Kidney tubule cell (primary cell): Measurements from ENCODE around the gene CDC42.

ENCODE experiments used
- DNase-seq: peaks from one replicate; pipeline ENCODE4 v3.0.0-alpha.2; 2018; ENCODE audit warnings: low spot score

The CDC42 gene

DNA sequence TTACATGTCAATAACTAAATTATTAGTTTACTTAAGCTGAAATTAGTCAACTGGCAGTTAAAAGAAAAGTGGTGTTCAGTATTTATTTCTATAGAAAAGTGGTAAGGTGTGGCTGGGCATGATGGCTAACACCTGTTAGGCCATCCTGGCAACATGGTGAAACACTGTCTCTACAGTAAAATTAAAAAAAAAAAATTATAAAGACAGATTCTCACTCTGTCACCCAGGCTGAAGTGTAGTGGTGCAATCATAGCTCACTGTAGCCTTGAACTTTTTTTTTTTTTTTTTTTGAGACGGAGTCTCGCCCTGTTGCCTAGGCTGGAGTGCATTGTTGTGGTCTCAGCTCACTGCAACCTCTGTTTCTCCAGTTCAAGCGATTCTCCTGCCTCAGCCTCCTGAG, 57.5 kb downstream of the CDC42 start:
- DNase-seq, result no peak

DNA sequence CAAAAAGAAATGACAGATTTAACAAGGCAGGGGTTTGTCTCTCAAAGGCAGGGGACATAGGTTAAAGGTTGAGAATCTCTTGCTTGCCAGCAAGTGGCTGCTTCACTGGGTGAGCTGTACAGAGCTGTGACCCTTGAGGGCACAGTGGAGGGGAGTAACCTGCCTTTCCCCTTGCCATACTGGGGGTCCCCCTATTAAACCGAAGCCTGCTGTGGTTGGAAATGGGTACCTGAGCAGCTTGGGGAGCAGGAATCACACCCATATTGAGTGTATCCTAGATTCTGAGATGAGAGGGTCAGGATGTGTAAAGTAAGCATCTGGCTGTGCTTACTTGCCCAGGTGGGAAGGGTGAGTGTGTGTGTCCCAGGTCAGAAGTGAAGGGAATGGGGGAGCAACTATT, 58.6 kb downstream of the CDC42 start:
- no peak for DNase-seq

GRCh38 chr1:22111620-22112019, 59.1 kb downstream of the CDC42 start:
- DNase-seq, result peak; percentile 28

- DNase-seq, result no peak
These were observed 60.0 kb downstream of the CDC42 start for GRCh38 chr1:22112554-22112953.

GRCh38 chr1:22114083-22115012, 61.8 kb downstream of the CDC42 start:
- DNase-seq, result no peak

DNA sequence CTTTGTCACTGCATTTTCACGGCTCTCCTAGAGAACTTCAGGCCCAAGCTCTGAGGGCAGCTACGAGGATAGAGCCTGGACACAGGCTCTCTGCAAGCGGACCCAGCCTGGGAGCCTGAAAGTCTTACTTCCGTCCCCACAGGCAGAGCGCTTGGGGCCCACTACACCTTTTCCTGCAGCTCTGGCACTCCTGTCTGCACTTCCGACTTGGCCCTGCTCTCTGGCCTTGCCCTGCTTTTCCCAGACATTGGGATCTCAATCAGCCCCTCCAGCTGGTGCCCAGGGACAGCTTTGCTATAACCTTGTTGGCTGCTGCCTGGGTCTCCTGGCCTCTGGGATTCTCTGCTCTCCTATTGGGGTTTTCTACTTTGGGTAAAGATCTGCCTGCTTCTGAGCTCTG, 62.8 kb downstream of the CDC42 start:
- DNase-seq, result no peak

GRCh38 chr1:22117238-22117637, 64.7 kb downstream of the CDC42 start:
- DNase-seq, result no peak

DNA sequence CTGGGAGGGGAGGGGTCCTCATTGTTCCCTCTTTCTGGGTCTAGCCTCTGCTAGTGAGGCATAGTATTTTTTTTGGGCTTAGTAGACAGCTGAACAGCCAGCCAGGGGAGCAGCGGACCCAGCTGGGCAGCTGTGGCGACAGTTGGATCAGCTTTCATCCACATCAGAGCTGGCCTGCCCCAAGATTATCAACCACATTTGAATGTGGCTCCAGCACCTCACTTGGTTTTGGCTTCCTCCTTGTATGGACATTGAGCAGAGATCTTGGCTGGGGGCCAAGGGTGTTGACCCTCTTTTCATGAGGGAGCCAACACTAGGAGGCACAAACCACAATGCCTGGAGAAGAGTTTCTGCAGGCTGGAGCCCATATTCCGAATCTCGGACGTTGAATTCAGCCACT, 65.3 kb downstream of the CDC42 start:
- no peak for DNase-seq

- DNase-seq, result no peak
These were observed 65.9 kb downstream of the CDC42 start for GRCh38 chr1:22118291-22118992.

DNA sequence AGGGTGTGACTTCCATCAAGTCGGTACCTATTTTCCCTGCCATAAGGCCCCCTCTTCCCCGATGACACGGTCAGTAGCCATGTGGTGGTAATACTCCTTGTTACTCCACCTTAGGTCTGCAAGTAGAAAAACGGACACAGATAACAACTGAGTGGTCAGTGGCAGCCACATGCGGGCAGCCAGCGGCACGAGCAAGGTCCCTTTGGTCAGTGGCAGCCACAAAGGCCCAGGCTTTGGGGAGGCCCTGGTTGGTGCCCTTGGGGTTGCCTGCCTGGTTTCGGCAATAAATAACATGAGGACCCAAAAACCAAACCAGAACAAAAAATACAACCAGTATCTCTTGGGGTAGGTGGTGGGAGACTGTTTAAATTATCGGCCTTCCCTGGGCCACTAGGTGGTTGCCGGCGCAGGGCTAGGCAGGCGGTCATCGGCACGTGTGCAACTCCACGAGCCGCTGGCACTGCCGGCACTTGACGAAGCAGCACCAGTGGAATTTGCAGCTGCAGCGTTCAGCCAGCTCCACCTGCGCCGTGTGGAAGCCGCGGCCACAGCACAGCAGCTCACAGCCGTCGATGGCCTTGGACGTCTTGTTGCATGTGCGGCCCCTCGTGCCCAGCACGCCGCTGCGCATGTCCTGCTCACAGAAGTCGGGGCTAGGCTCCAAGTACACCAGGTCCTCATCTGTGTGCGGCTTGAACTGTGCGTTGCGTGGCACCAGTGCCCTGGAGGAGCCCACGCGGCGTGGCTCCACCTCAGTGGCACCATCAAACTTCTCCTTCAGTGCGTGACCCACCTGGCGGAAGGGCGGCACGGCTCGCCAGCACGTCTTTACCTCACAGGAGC, 67.3 kb downstream of the CDC42 start:
- no peak for DNase-seq

DNA sequence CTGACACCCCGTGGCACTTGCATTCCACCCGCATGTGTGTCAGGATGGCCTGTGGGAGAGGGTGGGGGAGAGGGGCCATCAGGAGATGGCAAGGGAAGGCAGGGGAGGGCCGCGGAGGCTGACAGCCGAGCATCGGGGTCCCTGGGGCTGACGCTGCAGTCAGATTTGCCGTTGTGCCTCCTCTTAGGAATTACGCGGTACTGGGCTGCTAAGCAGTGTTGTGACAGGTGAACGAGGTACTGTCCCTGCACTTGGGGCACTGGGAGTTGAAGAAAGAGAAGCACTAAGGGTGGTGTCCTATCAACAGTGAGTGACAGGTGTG, 67.9 kb downstream of the CDC42 start:
- no peak for DNase-seq

DNA sequence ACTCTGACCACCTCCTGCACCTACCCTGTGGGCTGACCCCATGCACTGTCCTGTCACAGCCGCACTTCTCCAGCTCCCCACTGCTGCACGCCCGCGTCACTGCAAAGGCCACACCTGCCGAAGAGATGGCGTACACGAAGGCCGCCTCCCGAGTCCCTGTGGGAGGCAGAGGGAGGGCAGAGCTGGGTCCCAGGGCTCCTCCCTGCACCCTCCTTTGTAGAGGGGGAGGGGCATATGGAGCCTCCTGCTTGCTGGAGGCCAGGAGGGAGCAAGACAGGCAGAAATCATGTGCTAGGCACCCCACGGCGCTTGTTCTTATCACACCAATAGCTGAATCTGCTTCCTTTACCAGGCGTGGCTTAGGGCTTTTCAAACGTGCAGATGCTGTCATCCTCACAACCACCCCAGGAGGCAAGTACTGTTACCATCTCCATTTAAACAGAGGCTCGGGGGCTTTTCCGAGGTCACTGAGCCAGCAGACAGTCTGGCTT, 69.0 kb downstream of the CDC42 start:
- DNase-seq, result no peak

GRCh38 chr1:22122273-22123070, 70.0 kb downstream of the CDC42 start:
- DNase-seq, result no peak

DNA sequence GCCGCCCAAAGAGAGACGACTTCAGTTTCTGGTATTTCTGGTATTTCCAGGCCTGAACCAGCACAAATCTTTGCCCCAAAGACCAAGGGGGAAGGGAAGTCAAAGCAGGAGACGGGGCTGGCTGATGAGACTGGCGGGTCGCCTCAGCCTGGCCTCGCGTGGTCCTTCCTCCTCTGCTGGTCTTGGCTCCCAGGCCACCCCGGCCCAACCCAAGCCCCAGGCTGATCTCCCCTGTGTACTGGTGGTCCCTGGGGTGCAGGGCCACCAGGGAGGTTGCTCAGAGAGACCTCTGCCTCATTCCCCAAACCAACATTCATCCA, 70.5 kb downstream of the CDC42 start:
- no peak for DNase-seq

GRCh38 chr1:22123901-22124404, 71.4 kb downstream of the CDC42 start:
- no peak for DNase-seq

DNA sequence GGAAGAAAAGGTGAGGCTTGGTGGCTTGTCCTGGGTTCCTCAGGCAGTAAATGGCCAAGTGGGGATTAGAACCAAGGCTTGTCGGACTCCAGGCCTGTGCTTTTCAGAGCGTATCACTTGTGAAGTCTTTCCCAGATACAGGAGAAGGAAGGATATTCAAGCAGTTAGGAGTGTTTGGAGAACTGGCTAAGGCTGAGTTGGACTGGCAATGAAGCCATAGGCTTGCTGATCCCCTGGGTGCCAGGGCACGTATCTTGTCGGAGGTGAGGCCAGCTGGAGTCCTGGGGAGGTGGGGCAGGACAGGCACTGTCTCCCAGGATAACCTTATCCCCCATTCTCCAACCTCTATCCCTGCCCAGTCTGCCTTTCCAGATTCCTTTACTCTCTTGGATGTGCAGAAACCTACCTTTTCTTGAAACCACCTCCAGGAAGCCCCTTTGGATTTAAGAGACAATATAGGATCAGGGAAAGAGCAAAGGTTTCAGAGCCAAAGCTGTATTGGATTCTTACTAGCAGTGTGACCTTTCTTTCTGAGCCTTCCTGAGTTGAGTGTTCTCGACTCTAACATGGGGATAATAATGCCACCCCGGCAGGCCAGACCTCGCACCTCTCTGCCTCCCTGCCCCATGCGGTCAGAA, 72.2 kb downstream of the CDC42 start:
- no peak for DNase-seq

- no peak for DNase-seq
These were observed 74.0 kb downstream of the CDC42 start for GRCh38 chr1:22126531-22126930.

GRCh38 chr1:22127248-22127647, 74.7 kb downstream of the CDC42 start:
- DNase-seq, result no peak

- no peak for DNase-seq
These were observed 75.2 kb downstream of the CDC42 start for GRCh38 chr1:22127731-22128130.

DNA sequence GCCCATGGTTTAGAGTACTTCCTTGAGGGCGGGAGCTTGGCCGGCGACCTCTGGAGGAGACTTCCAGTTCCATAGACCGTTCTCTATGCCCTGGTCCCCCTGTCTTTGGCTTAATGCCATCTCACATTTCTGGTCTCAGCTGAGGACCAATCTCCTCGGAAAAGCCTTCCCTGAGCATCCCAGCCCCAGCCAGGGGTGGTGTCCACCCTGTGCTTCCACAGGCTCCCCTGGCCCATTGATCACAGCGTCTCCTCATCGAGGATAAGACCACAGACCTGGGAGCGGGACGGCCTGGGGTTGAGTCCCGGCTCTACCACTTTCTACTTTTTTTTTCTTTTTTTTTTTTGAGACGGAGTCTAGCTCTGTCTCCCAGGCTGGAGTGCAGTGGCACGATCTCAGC, 75.9 kb downstream of the CDC42 start:
- no peak for DNase-seq

DNA sequence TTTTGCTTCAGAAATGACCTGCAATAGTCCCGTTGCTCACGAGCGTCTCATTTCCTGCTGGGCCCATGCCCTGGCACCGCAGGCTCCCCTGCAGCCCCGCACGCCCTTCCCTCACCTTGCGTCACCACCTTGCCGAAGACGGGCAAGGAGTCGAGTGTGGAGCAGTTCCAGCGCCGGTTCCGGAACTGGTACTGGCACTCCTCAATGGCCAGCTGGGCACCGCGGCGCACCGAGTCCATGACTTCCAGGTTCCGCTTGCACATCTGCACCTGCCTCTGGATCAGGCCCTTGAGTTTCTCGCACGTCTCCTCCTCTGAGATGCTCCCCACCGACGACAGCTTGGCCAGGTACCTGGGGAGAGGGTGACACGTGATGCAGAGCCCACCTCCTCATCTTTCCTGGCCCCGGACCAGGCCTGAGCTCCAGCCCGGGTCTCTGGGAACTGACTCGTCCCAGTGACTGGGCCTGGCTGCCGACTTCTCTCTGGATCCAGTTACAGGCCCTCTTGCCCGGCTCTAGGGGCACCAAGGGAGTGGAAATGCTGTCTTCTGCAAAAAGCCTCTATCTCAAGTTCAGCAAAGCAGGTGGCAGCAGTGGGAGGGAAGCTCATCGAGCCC, 77.1 kb downstream of the CDC42 start:
- no peak for DNase-seq
